IMR-90 (cell line): Measurements from ENCODE around the gene AGAP1. TPM values are rescaled to one million over a fixed set of nuclear protein-coding genes. Genes with fewer than 3 reads are reported as not detected.

Source experiments
- polyA plus RNA-seq, 3 experiments: library from polyadenylated mRNA; depleted of rRNA; stranded (reverse); fragments of >200 nt; gene quantifications; 2 replicates each; pipeline ENCODE4 v1.2.3, GENCODE V29; 2012; ENCODE audit warnings: low replicate concordance in 1 of 3
- total RNA-seq: library from RNA; depleted of rRNA; stranded (reverse); fragments of >200 nt; gene quantifications from 2 replicates; pipeline ENCODE4 v1.2.3, GENCODE V29; 2012
- TF ChIP-seq, protein P1 (sequence below): conservative IDR thresholded peaks from 2 replicates; pipeline ENCODE4 v1.5.1; 2012; ENCODE audit warnings: mild to moderate bottlenecking, low read depth, low read length, improper control_type of control experiment

The AGAP1 gene
- total and polyA plus RNA-seq, 2 of the 4 experiments (the other 2 are of a cell fraction), result 15.1 to 16.4 TPM

DNA sequence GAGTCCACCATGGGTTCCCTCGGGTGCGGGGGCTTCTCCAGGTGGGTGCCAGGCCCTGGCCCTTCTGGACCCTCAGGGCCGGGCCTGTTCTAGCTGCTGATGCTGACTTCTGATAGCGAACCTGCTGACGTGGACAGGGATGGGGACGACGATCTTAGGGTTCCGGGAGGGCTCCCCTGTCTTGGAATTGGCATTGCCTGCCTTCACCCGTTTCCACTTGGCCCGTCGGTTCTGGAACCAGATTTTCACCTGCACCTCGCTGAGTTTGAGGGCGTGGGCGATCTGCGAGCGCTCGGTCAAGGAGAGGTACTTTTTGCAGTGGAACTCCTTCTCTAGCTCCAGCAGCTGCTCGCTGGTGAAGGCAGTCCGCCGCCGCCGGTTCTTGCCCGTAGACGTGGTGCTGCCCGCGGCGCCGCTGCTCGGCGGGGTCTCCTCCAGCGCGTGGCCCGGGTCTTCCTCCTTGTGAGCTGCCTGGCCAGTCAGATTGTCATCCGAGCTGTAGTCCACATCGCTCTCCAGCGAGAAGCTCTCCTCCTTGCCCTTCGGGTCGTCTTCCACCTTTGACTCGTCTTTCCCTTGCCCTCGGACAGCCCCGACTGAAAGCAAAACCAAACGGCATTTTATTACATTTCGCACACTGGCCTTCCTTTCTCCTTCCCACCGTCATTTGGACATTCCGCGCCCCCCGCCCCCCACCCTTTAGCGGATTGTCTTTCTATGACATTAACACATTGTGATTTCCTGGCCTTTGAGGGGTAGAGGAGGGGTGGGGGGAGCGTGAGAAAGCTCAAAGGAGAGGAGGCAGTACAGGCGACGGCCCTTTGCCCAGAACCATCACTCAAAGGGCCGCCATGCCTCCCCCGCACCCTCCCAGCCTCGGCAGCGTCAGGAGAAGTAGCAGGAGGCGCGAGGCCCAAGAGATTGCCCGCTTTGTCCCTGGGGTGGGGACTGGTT is 672.3 kb downstream of the AGAP1 start (continued):
- TF ChIP-seq, protein P1, sequence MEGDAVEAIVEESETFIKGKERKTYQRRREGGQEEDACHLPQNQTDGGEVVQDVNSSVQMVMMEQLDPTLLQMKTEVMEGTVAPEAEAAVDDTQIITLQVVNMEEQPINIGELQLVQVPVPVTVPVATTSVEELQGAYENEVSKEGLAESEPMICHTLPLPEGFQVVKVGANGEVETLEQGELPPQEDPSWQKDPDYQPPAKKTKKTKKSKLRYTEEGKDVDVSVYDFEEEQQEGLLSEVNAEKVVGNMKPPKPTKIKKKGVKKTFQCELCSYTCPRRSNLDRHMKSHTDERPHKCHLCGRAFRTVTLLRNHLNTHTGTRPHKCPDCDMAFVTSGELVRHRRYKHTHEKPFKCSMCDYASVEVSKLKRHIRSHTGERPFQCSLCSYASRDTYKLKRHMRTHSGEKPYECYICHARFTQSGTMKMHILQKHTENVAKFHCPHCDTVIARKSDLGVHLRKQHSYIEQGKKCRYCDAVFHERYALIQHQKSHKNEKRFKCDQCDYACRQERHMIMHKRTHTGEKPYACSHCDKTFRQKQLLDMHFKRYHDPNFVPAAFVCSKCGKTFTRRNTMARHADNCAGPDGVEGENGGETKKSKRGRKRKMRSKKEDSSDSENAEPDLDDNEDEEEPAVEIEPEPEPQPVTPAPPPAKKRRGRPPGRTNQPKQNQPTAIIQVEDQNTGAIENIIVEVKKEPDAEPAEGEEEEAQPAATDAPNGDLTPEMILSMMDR, result no peak
